Nephron (organoid): ENCODE results near the gene SMAD2.
"Not testable (repeated sequence)": the region's sequence is repeated elsewhere in the genome, so short reads cannot be mapped to it uniquely, and the experiment has no call there.

Experiments
- H3K27ac Mint-ChIP-seq, 3 experiments: 2 replicates each; pipeline ENCODE4 v1.8.0; 2020; ENCODE audit warnings: mixed read lengths in 3 of 3, mild to moderate bottlenecking in 2 of 3, moderate library complexity in 1 of 3
- H3K27me3 Mint-ChIP-seq: 2 replicates; pipeline ENCODE4 v1.8.0; 2021; ENCODE audit warnings: low read depth, mild to moderate bottlenecking, moderate library complexity, mixed read lengths
- H3K36me3 Mint-ChIP-seq: 2 replicates; pipeline ENCODE4 v1.8.0; 2020; ENCODE audit warnings: low read depth, mixed read lengths
- H3K4me1 Mint-ChIP-seq: 2 replicates; pipeline ENCODE4 v1.8.0; 2020; ENCODE audit warnings: mixed read lengths
- H3K4me3 Mint-ChIP-seq, 3 experiments: 2 replicates each; pipeline ENCODE4 v1.8.0; 2020; ENCODE audit warnings: mild to moderate bottlenecking in 3 of 3, mixed read lengths in 3 of 3, moderate library complexity in 2 of 3
- H3K9me3 Mint-ChIP-seq: 2 replicates; pipeline ENCODE4 v1.8.0; 2020; ENCODE audit warnings: mixed read lengths
- CTCF ChIP-seq, 3 experiments: fragments of 200-600 bp; sonication (generic); IDR thresholded peaks; one replicate each; pipeline ENCODE4 v1.5.0; 2021; ENCODE audit warnings: antibody characterized with exemption in 3 of 3; ENCODE audit not compliant: unreplicated experiment in 3 of 3

SMAD2 gene

GRCh38 chr18:47829831-47830230 is 100.6 kb downstream of the SMAD2 start:
- Mint-ChIP-seq H3K4me3 (no peak overlapping the region), H3K36me3 (peaks cover 83% of the 10 kb centered on the region), H3K9me3 (peaks cover 12% of the 10 kb centered on the region), H3K27me3 (no peaks in the 10 kb centered on the region), H3K27ac (no peak overlapping the region), H3K4me1 (no peaks in the 10 kb centered on the region)
- TF ChIP-seq CTCF (IDR thresholded peaks at IDR 0.05; ENCODE audit: unreplicated experiment in 3 of 3) = no peak

GRCh38 chr18:47828031-47828430 is 102.4 kb downstream of the SMAD2 start:
- H3K9me3 Mint-ChIP-seq = peaks cover 12% of the 10 kb centered on the region
- not testable (repeated sequence) for H3K27me3 Mint-ChIP-seq, H3K27ac Mint-ChIP-seq, H3K4me1 Mint-ChIP-seq, H3K4me3 Mint-ChIP-seq
- peaks cover 85% of the 10 kb centered on the region for H3K36me3 Mint-ChIP-seq

- TF ChIP-seq CTCF (IDR thresholded peaks at IDR 0.05; ENCODE audit: unreplicated experiment in 3 of 3) = no peak
- Mint-ChIP-seq H3K36me3 (peaks cover 72% of the 10 kb centered on the region), H3K4me3 (no peak overlapping the region), H3K27ac (peak overlapping the region in 1 of 3 experiments; percentile 72), H3K27me3 (no peaks in the 10 kb centered on the region), H3K9me3 (peaks cover 12% of the 10 kb centered on the region), H3K4me1 (peaks cover under 1% of the 10 kb centered on the region)
Observed at GRCh38 chr18:47826157-47827074, 104.0 kb downstream of the SMAD2 start.

DNA sequence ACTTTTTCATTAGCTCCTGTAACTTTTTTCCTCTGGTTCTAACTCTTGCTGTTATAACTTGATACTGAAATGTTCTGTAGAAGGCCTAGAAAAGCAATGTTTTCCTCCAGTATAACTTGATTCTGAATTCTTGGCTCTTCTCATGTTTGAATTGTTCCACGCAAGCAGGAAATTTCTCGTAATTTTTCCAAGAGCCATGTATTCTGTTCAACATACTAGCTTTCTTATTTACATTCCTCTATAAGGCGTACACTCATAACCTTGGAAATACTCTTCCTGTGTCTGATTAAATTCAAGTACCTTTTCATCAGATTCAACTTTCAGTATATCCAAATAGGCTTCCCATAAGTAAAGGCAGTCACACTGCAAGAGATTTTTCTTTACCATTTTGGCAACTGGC is 109.1 kb downstream of the SMAD2 start:
- peak overlapping the region; percentile 32 to 70 (median 61) for H3K27ac Mint-ChIP-seq
- H3K4me3 Mint-ChIP-seq = no peak overlapping the region
- no peaks in the 10 kb centered on the region for H3K27me3 Mint-ChIP-seq
- peaks cover 14% of the 10 kb centered on the region for H3K4me1 Mint-ChIP-seq
- no peak for TF ChIP-seq CTCF (IDR thresholded peaks at IDR 0.05; ENCODE audit: unreplicated experiment in 3 of 3)
- H3K9me3 Mint-ChIP-seq = no peaks in the 10 kb centered on the region
- H3K36me3 Mint-ChIP-seq = peaks cover 37% of the 10 kb centered on the region

DNA sequence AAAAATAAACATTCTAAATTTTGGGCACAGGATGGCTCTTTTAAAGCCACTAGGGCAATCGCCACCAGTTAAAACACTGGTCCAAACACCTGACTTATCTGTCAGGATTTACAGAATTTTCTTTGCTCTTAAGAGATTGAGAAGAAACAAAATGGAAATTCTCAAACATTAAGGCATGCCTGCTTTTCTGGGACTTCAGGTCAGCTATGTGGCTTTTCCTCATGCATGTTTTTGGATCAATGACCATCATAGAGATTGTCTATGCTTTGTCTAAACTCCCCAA is 112.7 kb downstream of the SMAD2 start:
- Mint-ChIP-seq H3K4me3 (no peak overlapping the region), H3K9me3 (no peaks in the 10 kb centered on the region), H3K27ac (peak overlapping the region in 1 of 3 experiments; percentile 64), H3K36me3 (peaks cover 21% of the 10 kb centered on the region), H3K4me1 (peaks cover 19% of the 10 kb centered on the region), H3K27me3 (no peaks in the 10 kb centered on the region)
- TF ChIP-seq CTCF (IDR thresholded peaks at IDR 0.05; ENCODE audit: unreplicated experiment in 3 of 3) = no peak

GRCh38 chr18:47817017-47817794 is 113.3 kb downstream of the SMAD2 start:
- H3K36me3 Mint-ChIP-seq = peaks cover 23% of the 10 kb centered on the region
- no peak for TF ChIP-seq CTCF (IDR thresholded peaks at IDR 0.05; ENCODE audit: unreplicated experiment in 3 of 3)
- no peak overlapping the region for H3K4me3 Mint-ChIP-seq
- H3K27me3 Mint-ChIP-seq = no peaks in the 10 kb centered on the region
- peak overlapping the region in 1 of 3 experiments; percentile 64 for H3K27ac Mint-ChIP-seq
- H3K9me3 Mint-ChIP-seq = no peaks in the 10 kb centered on the region
- peaks cover 19% of the 10 kb centered on the region for H3K4me1 Mint-ChIP-seq
